Measurements from ENCODE around the gene KRT36.

- TF ChIP-seq EZH2 (IDR thresholded peaks at IDR 0.05; ENCODE audit: borderline replicate concordance, insufficient read depth, low read depth, low read length, poor library complexity, severe bottlenecking) (no peak), CTCF (IDR thresholded peaks at IDR 0.05) (no peak)
Measured at GRCh38 chr17:41448506-41448905, 41.2 kb downstream of the KRT36 start.
